Measurements from ENCODE around the gene MACROH2A2. TPM values are rescaled to one million over a fixed set of nuclear protein-coding genes. Genes with fewer than 3 reads are reported as not detected.

The MACROH2A2 gene
- total RNA-seq, 1 donor from 2014 or later, result 17.9 TPM

DNA sequence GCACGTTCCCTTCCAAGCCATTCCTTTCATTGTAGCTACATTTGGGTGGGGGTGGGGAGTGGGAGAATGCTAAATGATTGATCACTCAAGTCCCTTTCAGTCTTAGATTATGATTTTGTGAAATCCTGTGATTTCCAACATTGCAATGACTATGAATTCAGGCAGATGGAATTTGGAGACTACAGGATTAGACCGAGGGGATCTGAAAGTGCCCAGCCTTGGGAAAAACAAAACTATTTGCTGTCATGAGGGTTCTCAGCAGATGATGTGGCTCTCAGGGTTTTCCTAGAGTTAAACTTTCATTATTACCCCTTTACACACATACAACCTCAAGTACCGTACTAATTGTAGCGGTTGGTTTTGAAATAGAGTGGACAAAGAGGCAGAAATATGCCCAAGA is 4.7 kb downstream of the MACROH2A2 start:
- TF ChIP-seq, protein P1, sequence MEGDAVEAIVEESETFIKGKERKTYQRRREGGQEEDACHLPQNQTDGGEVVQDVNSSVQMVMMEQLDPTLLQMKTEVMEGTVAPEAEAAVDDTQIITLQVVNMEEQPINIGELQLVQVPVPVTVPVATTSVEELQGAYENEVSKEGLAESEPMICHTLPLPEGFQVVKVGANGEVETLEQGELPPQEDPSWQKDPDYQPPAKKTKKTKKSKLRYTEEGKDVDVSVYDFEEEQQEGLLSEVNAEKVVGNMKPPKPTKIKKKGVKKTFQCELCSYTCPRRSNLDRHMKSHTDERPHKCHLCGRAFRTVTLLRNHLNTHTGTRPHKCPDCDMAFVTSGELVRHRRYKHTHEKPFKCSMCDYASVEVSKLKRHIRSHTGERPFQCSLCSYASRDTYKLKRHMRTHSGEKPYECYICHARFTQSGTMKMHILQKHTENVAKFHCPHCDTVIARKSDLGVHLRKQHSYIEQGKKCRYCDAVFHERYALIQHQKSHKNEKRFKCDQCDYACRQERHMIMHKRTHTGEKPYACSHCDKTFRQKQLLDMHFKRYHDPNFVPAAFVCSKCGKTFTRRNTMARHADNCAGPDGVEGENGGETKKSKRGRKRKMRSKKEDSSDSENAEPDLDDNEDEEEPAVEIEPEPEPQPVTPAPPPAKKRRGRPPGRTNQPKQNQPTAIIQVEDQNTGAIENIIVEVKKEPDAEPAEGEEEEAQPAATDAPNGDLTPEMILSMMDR (IDR thresholded peaks at IDR 0.05; ENCODE audit: borderline replicate concordance), result no peak
- H3K27me3 ChIP-seq (ENCODE audit: low read depth), result peaks cover 21% of the 10 kb centered on the region
- H3K4me1 ChIP-seq, result peaks cover 18% of the 10 kb centered on the region
- H3K36me3 ChIP-seq, result no peaks in the 10 kb centered on the region
- H3K27ac ChIP-seq (replicated peaks), result no peak overlapping the region
- intact Hi-C loops (cut with micrococcal nuclease), result no loop called here
- H3K4me3 ChIP-seq, result no peak overlapping the region
- H3K9me3 ChIP-seq (replicated peaks), result no peaks in the 10 kb centered on the region
- DNase-seq, result no peak

DNA sequence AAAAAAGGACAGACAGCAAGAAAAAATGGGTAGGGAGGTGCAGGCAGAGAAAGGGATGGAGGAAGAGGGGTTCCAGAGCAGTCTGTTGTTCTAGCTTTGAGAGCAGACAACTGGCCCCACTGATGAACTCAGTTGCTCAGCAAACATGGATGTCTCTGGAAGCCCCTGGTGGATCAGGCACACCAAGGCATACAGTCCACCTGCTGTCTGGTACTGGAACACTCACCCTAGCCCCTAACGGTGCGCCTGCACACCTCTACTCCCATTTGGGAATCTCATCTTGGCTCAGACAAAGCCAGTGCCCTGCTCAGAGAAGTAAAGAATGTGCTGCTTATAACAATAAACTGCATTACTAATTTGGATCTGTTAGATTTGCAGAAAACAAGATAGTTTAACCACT is 7.7 kb downstream of the MACROH2A2 start:
- no peak for DNase-seq
- TF ChIP-seq, protein P1 (IDR thresholded peaks at IDR 0.05; ENCODE audit: borderline replicate concordance), result no peak
- Histone ChIP-seq H3K36me3 (no peaks in the 10 kb centered on the region), H3K27me3 (ENCODE audit: low read depth) (no peaks in the 10 kb centered on the region), H3K9me3 (replicated peaks) (no peaks in the 10 kb centered on the region), H3K4me1 (no peaks in the 10 kb centered on the region), H3K27ac (replicated peaks) (no peak overlapping the region), H3K4me3 (no peak overlapping the region)
- intact Hi-C loops (cut with micrococcal nuclease), result no loop called here

DNA sequence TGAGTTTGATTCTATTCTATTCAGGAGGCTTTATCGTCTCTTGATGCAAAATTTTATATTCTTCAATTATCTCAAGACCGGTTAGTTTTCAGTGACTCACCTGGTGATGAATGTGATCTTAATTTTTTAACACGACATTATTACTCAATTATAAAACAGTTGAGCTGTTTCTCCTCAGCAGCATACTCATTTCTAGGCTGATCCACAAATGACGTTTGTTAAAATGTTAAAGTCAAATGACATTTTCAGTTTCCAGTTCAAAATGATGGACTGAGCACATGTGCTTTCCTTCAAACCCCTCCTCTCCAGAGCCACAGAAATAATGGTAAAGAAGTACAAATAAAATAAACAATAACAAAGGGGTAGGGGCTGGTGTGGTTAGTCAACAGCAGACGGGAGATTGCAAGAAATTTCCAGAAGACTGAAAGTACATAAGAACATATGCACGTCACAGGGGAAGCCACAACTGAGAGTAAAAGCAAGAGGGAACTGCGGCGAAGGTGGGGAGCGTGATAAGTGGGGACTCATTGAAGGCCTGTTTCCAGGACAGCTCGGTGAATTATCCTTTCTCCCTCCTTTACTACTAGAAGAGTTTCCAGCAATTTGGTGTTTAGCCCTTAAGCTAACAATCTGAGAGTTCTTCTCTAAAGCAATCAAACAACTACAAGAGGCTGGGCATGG is 10.9 kb downstream of the MACROH2A2 start:
- TF ChIP-seq, protein P1 (IDR thresholded peaks at IDR 0.05; ENCODE audit: borderline replicate concordance), result no peak
- no peaks in the 10 kb centered on the region for H3K4me1 ChIP-seq
- no peak overlapping the region for H3K27ac ChIP-seq (replicated peaks)
- H3K4me3 ChIP-seq, result no peak overlapping the region
- H3K36me3 ChIP-seq, result no peaks in the 10 kb centered on the region
- no peaks in the 10 kb centered on the region for H3K27me3 ChIP-seq (ENCODE audit: low read depth)
- H3K9me3 ChIP-seq (replicated peaks), result no peaks in the 10 kb centered on the region
- DNase-seq, result no peak
- intact Hi-C loops (cut with micrococcal nuclease), result no loop called here

DNA sequence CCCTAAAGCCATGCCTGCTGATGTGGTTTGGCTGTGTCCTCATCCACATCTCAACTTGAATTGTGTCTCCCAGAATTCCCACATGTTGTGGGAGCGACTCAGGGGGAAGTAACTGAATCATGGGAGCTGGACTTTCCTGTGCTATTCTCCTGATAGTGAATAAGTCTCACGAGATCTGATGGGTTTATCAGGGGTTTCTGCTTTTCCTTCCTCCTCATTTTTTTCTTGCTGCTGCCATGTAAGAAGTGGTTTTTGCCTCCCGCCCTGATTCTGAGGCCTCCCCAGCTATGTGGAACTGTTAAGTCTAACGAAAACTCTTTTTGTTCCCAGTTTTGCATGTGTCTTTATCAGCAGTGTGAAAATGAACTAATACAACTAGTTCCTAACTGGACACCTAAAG is 11.8 kb downstream of the MACROH2A2 start:
- no peak overlapping the region for H3K27ac ChIP-seq (replicated peaks)
- no peaks in the 10 kb centered on the region for H3K9me3 ChIP-seq (replicated peaks)
- TF ChIP-seq, protein P1 (IDR thresholded peaks at IDR 0.05; ENCODE audit: borderline replicate concordance), result no peak
- DNase-seq, result no peak
- H3K4me1 ChIP-seq, result no peaks in the 10 kb centered on the region
- intact Hi-C loops (cut with micrococcal nuclease), result no loop called here
- H3K4me3 ChIP-seq, result no peak overlapping the region
- no peaks in the 10 kb centered on the region for H3K27me3 ChIP-seq (ENCODE audit: low read depth)
- no peaks in the 10 kb centered on the region for H3K36me3 ChIP-seq

DNA sequence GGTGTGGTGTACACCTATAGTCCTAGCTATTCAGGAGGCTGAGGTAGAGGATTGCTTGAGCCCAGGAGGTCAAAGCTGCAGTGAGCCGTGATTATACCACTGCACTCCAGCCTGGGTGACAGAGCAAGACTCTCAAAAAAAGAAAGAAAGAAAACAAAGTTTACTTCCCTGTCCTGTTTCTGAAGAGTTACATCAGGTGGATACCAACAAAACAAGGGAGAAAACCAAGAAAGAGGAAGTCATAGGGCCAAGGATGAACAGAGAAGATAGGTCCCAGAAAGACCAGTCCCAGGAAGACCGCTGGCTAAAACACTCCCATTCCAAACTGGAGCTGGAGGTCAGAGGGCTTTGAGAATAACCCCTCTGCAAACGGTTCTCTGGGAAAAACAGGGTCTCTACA is 13.5 kb downstream of the MACROH2A2 start:
- H3K9me3 ChIP-seq (replicated peaks), result no peaks in the 10 kb centered on the region
- no peaks in the 10 kb centered on the region for H3K27me3 ChIP-seq (ENCODE audit: low read depth)
- no peaks in the 10 kb centered on the region for H3K36me3 ChIP-seq
- no peak for DNase-seq
- intact Hi-C loops (cut with micrococcal nuclease), result no loop called here
- no peak overlapping the region for H3K27ac ChIP-seq (replicated peaks)
- TF ChIP-seq, protein P1 (IDR thresholded peaks at IDR 0.05; ENCODE audit: borderline replicate concordance), result no peak
- no peaks in the 10 kb centered on the region for H3K4me1 ChIP-seq
- H3K4me3 ChIP-seq, result no peak overlapping the region

Data from left ventricle myocardium inferior (tissue), 1 donor.